Measurements from ENCODE around the gene B4GALT5.

The B4GALT5 gene

GRCh38 chr20:49653925-49654434 is 59.7 kb downstream of the B4GALT5 start:
- ChIA-PET POLR2A (ENCODE audit: low non-redundant PET) (no interaction called here), CTCF (no interaction called here)
- TF ChIP-seq, protein P1, sequence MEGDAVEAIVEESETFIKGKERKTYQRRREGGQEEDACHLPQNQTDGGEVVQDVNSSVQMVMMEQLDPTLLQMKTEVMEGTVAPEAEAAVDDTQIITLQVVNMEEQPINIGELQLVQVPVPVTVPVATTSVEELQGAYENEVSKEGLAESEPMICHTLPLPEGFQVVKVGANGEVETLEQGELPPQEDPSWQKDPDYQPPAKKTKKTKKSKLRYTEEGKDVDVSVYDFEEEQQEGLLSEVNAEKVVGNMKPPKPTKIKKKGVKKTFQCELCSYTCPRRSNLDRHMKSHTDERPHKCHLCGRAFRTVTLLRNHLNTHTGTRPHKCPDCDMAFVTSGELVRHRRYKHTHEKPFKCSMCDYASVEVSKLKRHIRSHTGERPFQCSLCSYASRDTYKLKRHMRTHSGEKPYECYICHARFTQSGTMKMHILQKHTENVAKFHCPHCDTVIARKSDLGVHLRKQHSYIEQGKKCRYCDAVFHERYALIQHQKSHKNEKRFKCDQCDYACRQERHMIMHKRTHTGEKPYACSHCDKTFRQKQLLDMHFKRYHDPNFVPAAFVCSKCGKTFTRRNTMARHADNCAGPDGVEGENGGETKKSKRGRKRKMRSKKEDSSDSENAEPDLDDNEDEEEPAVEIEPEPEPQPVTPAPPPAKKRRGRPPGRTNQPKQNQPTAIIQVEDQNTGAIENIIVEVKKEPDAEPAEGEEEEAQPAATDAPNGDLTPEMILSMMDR (conservative IDR thresholded peaks at IDR 0.05; ENCODE audit: low read depth) = no peak
- H3K27ac ChIP-seq = no peak overlapping the region
- DNase-seq (ENCODE audit: low spot score) = no peak

- DNase-seq (ENCODE audit: low spot score) = no peak
- H3K27ac ChIP-seq = no peak overlapping the region
- POLR2A ChIA-PET (ENCODE audit: low non-redundant PET) = no interaction called here
- TF ChIP-seq, protein P1 (conservative IDR thresholded peaks at IDR 0.05; ENCODE audit: low read depth) = no peak
- CTCF ChIA-PET = interaction anchor here (0.7 kb wide), 1 partner anchor 35 kb away, joined by 4 read pairs; no protein-coding TSS in a partner anchor
These were observed 64.0 kb downstream of the B4GALT5 start for GRCh38 chr20:49649672-49650071.

DNA sequence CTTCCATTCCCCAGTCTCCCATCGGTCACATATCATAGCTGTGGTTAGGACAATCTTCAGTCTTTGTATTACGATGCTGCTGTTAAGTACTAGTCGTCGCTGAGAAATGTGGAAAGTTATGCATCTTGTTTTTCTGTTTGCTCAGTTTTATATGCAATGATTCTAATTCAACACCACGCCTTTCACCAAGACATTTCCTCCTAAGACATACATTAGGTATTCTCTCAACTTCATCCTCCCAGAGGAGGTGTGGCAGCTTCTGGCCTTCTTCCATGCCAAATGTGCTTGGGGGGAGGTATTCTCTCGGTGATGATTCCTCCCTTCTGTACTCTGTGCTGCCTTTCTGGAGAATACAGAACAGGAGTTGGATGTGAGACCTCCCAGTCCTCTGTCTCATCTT is 66.1 kb downstream of the B4GALT5 start:
- DNase-seq (ENCODE audit: low spot score) = peak; percentile 26
- POLR2A ChIA-PET (ENCODE audit: low non-redundant PET) = no interaction called here
- CTCF ChIA-PET = interaction anchor here (0.6 to 0.8 kb wide), 3 partner anchors 19 to 213 kb away, joined by 3 to 4 read pairs (median 3); no protein-coding TSS in a partner anchor
- no peak overlapping the region for H3K27ac ChIP-seq
- TF ChIP-seq, protein P1 (conservative IDR thresholded peaks at IDR 0.05; ENCODE audit: low read depth) = no peak

DNA sequence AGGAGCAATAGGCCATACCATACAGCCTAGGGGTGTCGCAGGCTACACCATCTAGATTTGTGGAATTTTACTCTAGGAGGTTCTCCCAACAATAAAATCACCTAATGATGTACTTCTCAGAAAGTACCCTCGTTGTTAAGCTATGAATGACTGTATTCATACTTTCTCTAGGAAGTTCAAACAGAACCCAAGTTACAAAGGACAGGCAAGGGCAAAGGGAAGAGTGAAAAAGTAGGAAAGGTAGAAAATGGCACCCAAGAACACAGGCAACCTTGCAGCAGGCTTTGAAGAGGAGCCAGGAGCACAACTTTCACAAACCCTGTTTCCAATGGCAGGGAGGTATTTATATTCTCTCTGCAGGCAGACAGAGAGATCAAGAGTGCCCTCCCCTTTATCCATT is 67.2 kb downstream of the B4GALT5 start:
- DNase-seq (ENCODE audit: low spot score) = no peak
- ChIA-PET CTCF (interaction anchor here (0.6 kb wide), 4 partner anchors 12 to 200 kb away, joined by 3 to 4 read pairs (median 4); no protein-coding TSS in a partner anchor), POLR2A (ENCODE audit: low non-redundant PET) (no interaction called here)
- H3K27ac ChIP-seq = no peak overlapping the region
- TF ChIP-seq, protein P1 (conservative IDR thresholded peaks at IDR 0.05; ENCODE audit: low read depth) = no peak

- no peak overlapping the region for H3K27ac ChIP-seq
- POLR2A ChIA-PET (ENCODE audit: low non-redundant PET) = no interaction called here
- TF ChIP-seq, protein P1 (conservative IDR thresholded peaks at IDR 0.05; ENCODE audit: low read depth) = no peak
- CTCF ChIA-PET = interaction anchor here (0.6 kb wide), 2 partner anchors 155 to 200 kb away, joined by 3 read pairs; no protein-coding TSS in a partner anchor
- DNase-seq (ENCODE audit: low spot score) = no peak
These were observed 67.6 kb downstream of the B4GALT5 start for GRCh38 chr20:49646126-49646525.

GRCh38 chr20:49644980-49645565 is 68.6 kb downstream of the B4GALT5 start:
- TF ChIP-seq, protein P1 (conservative IDR thresholded peaks at IDR 0.05; ENCODE audit: low read depth) = no peak
- no peak overlapping the region for H3K27ac ChIP-seq
- ChIA-PET CTCF (interaction anchor here (0.6 to 1.2 kb wide), 4 partner anchors 13 to 229 kb away, joined by 3 read pairs; no protein-coding TSS in a partner anchor), POLR2A (ENCODE audit: low non-redundant PET) (no interaction called here)
- DNase-seq (ENCODE audit: low spot score) = no peak

Data from RWPE1 (cell line).